ENCODE results near the gene VIPR1.

The VIPR1 gene

GRCh38 chr3:42541079-42541478 is 38.6 kb downstream of the VIPR1 start:
- H3K4me3 ChIP-seq (ENCODE audit: low read depth, low read length) = no peak overlapping the region
- no peak for DNase-seq (ENCODE audit: low read depth)
- TF ChIP-seq MAX (IDR thresholded peaks at IDR 0.05; ENCODE audit: low read depth, low read length) = no peak
- no peak for TF ChIP-seq POLR2A (IDR thresholded peaks at IDR 0.05; ENCODE audit: extremely low read depth, insufficient read length)
- TF ChIP-seq CTCF (IDR thresholded peaks at IDR 0.05; ENCODE audit: low read depth, low read length) = no peak
- no peak for TF ChIP-seq MYC (IDR thresholded peaks at IDR 0.05; ENCODE audit: low read depth, low read length)

- DNase-seq (ENCODE audit: low read depth) = no peak
- no peak overlapping the region for H3K4me3 ChIP-seq (ENCODE audit: low read depth, low read length)
- TF ChIP-seq POLR2A (IDR thresholded peaks at IDR 0.05; ENCODE audit: extremely low read depth, insufficient read length) (no peak), MAX (IDR thresholded peaks at IDR 0.05; ENCODE audit: low read depth, low read length) (no peak), MYC (IDR thresholded peaks at IDR 0.05; ENCODE audit: low read depth, low read length) (no peak), CTCF (IDR thresholded peaks at IDR 0.05; ENCODE audit: low read depth, low read length) (no peak)
Observed at GRCh38 chr3:42544492-42545283, 42.2 kb downstream of the VIPR1 start.

- TF ChIP-seq MAX (IDR thresholded peaks at IDR 0.05; ENCODE audit: low read depth, low read length) (no peak), POLR2A (IDR thresholded peaks at IDR 0.05; ENCODE audit: extremely low read depth, insufficient read length) (no peak), MYC (IDR thresholded peaks at IDR 0.05; ENCODE audit: low read depth, low read length) (no peak), CTCF (IDR thresholded peaks at IDR 0.05; ENCODE audit: low read depth, low read length) (no peak)
- no peak for DNase-seq (ENCODE audit: low read depth)
- no peak overlapping the region for H3K4me3 ChIP-seq (ENCODE audit: low read depth, low read length)
Observed at GRCh38 chr3:42545284-42545900, 42.9 kb downstream of the VIPR1 start.

GRCh38 chr3:42546691-42547213 is 44.3 kb downstream of the VIPR1 start:
- TF ChIP-seq MAX (IDR thresholded peaks at IDR 0.05; ENCODE audit: low read depth, low read length) = no peak
- TF ChIP-seq POLR2A (IDR thresholded peaks at IDR 0.05; ENCODE audit: extremely low read depth, insufficient read length) = no peak
- no peak for TF ChIP-seq MYC (IDR thresholded peaks at IDR 0.05; ENCODE audit: low read depth, low read length)
- TF ChIP-seq CTCF (IDR thresholded peaks at IDR 0.05; ENCODE audit: low read depth, low read length) = no peak
- no peak overlapping the region for H3K4me3 ChIP-seq (ENCODE audit: low read depth, low read length)
- DNase-seq (ENCODE audit: low read depth) = no peak

- peak; percentile 61 for DNase-seq (ENCODE audit: low read depth)
- TF ChIP-seq CTCF (IDR thresholded peaks at IDR 0.05; ENCODE audit: low read depth, low read length) = peak; percentile 93
- TF ChIP-seq MYC (IDR thresholded peaks at IDR 0.05; ENCODE audit: low read depth, low read length) = no peak
- no peak overlapping the region for H3K4me3 ChIP-seq (ENCODE audit: low read depth, low read length)
Observed at GRCh38 chr3:42547401-42547945, 45.0 kb downstream of the VIPR1 start.

All from NB4 (cell line).